Endothelial cell (in vitro differentiated cells): ENCODE measurements around the gene CDKAL1. TPM values are rescaled to one million over a fixed set of nuclear protein-coding genes. Genes with fewer than 3 reads are reported as not detected.

ENCODE experiments used
- DNase-seq: peaks from one replicate; pipeline ENCODE4 v3.0.0; 2021; ENCODE audit warnings: low spot score
- H3K27ac Mint-ChIP-seq: one replicate; pipeline ENCODE4 v1.8.0; 2021; ENCODE audit warnings: mixed read lengths, inconsistent platforms; ENCODE audit not compliant: unreplicated experiment
- H3K27me3 Mint-ChIP-seq: one replicate; pipeline ENCODE4 v1.8.0; 2021; ENCODE audit warnings: mild to moderate bottlenecking, moderate library complexity, mixed read lengths, inconsistent platforms; ENCODE audit not compliant: unreplicated experiment
- H3K36me3 Mint-ChIP-seq: one replicate; pipeline ENCODE4 v1.8.0; 2021; ENCODE audit warnings: mild to moderate bottlenecking, low read depth, mixed read lengths, inconsistent platforms; ENCODE audit not compliant: unreplicated experiment
- H3K4me1 Mint-ChIP-seq: one replicate; pipeline ENCODE4 v1.8.0; 2021; ENCODE audit warnings: mild to moderate bottlenecking, mixed read lengths, inconsistent platforms; ENCODE audit not compliant: unreplicated experiment
- H3K4me3 Mint-ChIP-seq: one replicate; pipeline ENCODE4 v1.8.0; 2021; ENCODE audit warnings: mild to moderate bottlenecking, mixed read lengths, inconsistent platforms; ENCODE audit not compliant: unreplicated experiment
- H3K9me3 Mint-ChIP-seq: one replicate; pipeline ENCODE4 v1.8.0; 2021; ENCODE audit warnings: mixed read lengths, inconsistent platforms; ENCODE audit not compliant: unreplicated experiment
- total RNA-seq: library from RNA; stranded (reverse); fragmentation: NEBNext Ultra II Directional; extraction: Animal tissue kit (Norgen Biotek cat#: 25700); gene quantifications from one replicate; pipeline ENCODE4 v1.2.1, GENCODE V29; 2021; ENCODE audit not compliant: unreplicated experiment
- TF ChIP-seq, protein P1 (sequence below): fragments of 200-600 bp; sonication (generic); IDR thresholded peaks from one replicate; pipeline ENCODE4 v1.5.0; 2021; ENCODE audit warnings: antibody characterized with exemption; ENCODE audit not compliant: unreplicated experiment

The CDKAL1 gene
- total RNA-seq, 1 donor from 2014 or later = 43.9 TPM

- H3K36me3 Mint-ChIP-seq = no peaks in the 10 kb centered on the region
- H3K27ac Mint-ChIP-seq = no peak overlapping the region
- TF ChIP-seq, protein P1, sequence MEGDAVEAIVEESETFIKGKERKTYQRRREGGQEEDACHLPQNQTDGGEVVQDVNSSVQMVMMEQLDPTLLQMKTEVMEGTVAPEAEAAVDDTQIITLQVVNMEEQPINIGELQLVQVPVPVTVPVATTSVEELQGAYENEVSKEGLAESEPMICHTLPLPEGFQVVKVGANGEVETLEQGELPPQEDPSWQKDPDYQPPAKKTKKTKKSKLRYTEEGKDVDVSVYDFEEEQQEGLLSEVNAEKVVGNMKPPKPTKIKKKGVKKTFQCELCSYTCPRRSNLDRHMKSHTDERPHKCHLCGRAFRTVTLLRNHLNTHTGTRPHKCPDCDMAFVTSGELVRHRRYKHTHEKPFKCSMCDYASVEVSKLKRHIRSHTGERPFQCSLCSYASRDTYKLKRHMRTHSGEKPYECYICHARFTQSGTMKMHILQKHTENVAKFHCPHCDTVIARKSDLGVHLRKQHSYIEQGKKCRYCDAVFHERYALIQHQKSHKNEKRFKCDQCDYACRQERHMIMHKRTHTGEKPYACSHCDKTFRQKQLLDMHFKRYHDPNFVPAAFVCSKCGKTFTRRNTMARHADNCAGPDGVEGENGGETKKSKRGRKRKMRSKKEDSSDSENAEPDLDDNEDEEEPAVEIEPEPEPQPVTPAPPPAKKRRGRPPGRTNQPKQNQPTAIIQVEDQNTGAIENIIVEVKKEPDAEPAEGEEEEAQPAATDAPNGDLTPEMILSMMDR = no peak
- no peak overlapping the region for H3K4me3 Mint-ChIP-seq
- H3K4me1 Mint-ChIP-seq = peaks cover 13% of the 10 kb centered on the region
- H3K9me3 Mint-ChIP-seq = no peaks in the 10 kb centered on the region
- no peaks in the 10 kb centered on the region for H3K27me3 Mint-ChIP-seq
- DNase-seq = no peak
These were observed 471.7 kb downstream of the CDKAL1 start for GRCh38 chr6:21005816-21006570.

DNA sequence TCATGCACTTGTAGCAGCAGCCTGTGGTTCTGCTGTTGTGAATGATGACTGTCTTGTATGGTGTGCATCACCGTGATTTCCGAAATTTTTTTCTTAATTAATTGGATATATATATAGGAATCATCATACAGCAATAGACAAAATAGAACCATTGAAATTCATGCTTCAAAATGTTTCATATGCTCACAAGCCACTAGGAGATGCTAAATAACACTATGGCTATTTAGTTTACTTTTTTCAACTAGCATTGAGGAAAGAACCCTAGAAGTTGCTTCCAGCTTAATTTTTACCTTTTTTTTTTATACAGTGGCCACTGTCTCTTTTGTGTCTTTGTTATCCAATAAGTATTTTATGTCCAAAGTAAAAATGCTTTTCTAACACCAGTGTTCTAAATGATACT, 485.4 kb downstream of the CDKAL1 start:
- TF ChIP-seq, protein P1 = no peak
- no peak for DNase-seq
- no peak overlapping the region for H3K27ac Mint-ChIP-seq
- H3K4me1 Mint-ChIP-seq = peaks cover 2% of the 10 kb centered on the region
- peaks cover 2% of the 10 kb centered on the region for H3K27me3 Mint-ChIP-seq
- no peaks in the 10 kb centered on the region for H3K9me3 Mint-ChIP-seq
- no peaks in the 10 kb centered on the region for H3K36me3 Mint-ChIP-seq
- no peak overlapping the region for H3K4me3 Mint-ChIP-seq

DNA sequence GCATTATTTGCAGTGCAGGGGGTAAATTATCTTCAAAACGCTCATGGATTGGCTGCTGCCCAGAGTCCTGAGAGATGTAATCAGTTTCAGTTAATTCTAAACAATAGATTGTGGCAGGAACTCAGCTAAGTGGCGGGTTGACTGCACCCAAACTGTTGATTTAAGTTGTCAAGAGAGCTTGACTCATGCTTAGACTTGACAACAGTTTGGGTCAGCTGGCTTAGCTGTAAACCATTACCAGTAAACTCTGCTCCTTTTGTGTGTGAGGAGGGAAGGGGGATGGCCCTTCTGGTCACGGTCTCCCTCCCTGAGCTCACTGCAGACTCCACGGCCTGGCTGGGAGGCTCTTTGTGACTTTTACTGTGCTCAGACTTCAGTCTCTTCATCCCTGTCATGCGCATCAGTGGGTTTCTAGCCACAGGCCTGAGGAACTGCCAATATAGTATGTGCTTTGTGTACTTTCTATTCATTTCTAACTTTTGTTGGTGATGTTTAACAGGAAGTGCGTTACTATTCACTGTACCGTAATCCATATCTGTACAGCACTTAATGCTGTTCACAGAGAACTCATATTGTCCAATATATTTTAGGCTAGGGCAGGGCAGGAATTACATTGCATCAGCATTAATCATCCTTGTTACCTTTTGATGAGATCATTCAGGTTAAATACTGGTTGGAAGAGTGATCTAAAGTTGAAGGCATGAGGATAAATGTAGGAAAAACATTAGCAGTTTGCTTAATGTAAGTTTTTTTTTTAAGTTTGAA, 488.3 kb downstream of the CDKAL1 start:
- DNase-seq = no peak
- Mint-ChIP-seq H3K9me3 (peaks cover 2% of the 10 kb centered on the region), H3K27me3 (peaks cover 2% of the 10 kb centered on the region), H3K27ac (no peak overlapping the region), H3K36me3 (peaks cover 2% of the 10 kb centered on the region), H3K4me1 (peaks cover 2% of the 10 kb centered on the region), H3K4me3 (no peak overlapping the region)
- TF ChIP-seq, protein P1 = no peak

GRCh38 chr6:21023210-21023609, 489.0 kb downstream of the CDKAL1 start:
- TF ChIP-seq, protein P1 = no peak
- Mint-ChIP-seq H3K27ac (no peak overlapping the region), H3K27me3 (peaks cover 2% of the 10 kb centered on the region), H3K4me3 (no peak overlapping the region), H3K9me3 (peaks cover 4% of the 10 kb centered on the region), H3K4me1 (peaks cover 2% of the 10 kb centered on the region), H3K36me3 (peaks cover 5% of the 10 kb centered on the region)
- DNase-seq = no peak

GRCh38 chr6:21024616-21025015, 490.4 kb downstream of the CDKAL1 start:
- no peak overlapping the region for H3K4me3 Mint-ChIP-seq
- DNase-seq = no peak
- peaks cover 2% of the 10 kb centered on the region for H3K27me3 Mint-ChIP-seq
- H3K27ac Mint-ChIP-seq = no peak overlapping the region
- TF ChIP-seq, protein P1 = no peak
- peaks cover 2% of the 10 kb centered on the region for H3K4me1 Mint-ChIP-seq
- H3K36me3 Mint-ChIP-seq = peaks cover 5% of the 10 kb centered on the region
- H3K9me3 Mint-ChIP-seq = peaks cover 4% of the 10 kb centered on the region
